NCI-H82 treated with DMSO at 0.1 percent for 48 hours (cell line): ENCODE measurements around the gene PDGFD.

Experiments used
- DNase-seq: peaks from one replicate; lab custom pipeline; 2025; ENCODE audit not compliant: unreplicated experiment; lab: John Stamatoyannopoulos, UW

Gene PDGFD

GRCh38 chr11:104095791-104096190, 68.2 kb downstream of the PDGFD start:
- no peak for DNase-seq

- DNase-seq = no peak
Observed at GRCh38 chr11:104094576-104094975, 69.4 kb downstream of the PDGFD start.

GRCh38 chr11:104093426-104094280, 70.3 kb downstream of the PDGFD start:
- no peak for DNase-seq

- DNase-seq = no peak
Observed at GRCh38 chr11:104092744-104093143, 71.2 kb downstream of the PDGFD start.

GRCh38 chr11:104091281-104092096, 72.5 kb downstream of the PDGFD start:
- DNase-seq = no peak

GRCh38 chr11:104090767-104091166, 73.2 kb downstream of the PDGFD start:
- no peak for DNase-seq

GRCh38 chr11:104089481-104089880, 74.5 kb downstream of the PDGFD start:
- DNase-seq = no peak

- no peak for DNase-seq
Observed at GRCh38 chr11:104086621-104087020, 77.3 kb downstream of the PDGFD start.

- DNase-seq = no peak
Observed at GRCh38 chr11:104078995-104079394, 85.0 kb downstream of the PDGFD start.

GRCh38 chr11:104078245-104078644, 85.7 kb downstream of the PDGFD start:
- no peak for DNase-seq

- DNase-seq = no peak
Observed at GRCh38 chr11:104076455-104076854, 87.5 kb downstream of the PDGFD start.

GRCh38 chr11:104075706-104076105, 88.2 kb downstream of the PDGFD start:
- no peak for DNase-seq

GRCh38 chr11:104075091-104075490, 88.9 kb downstream of the PDGFD start:
- DNase-seq = no peak

GRCh38 chr11:104073950-104074705, 89.8 kb downstream of the PDGFD start:
- DNase-seq = peak; percentile 67

GRCh38 chr11:104067534-104067933, 96.4 kb downstream of the PDGFD start:
- no peak for DNase-seq

- no peak for DNase-seq
Observed at GRCh38 chr11:104064034-104064630, 99.8 kb downstream of the PDGFD start.

GRCh38 chr11:104061853-104062521, 102.0 kb downstream of the PDGFD start:
- no peak for DNase-seq

- no peak for DNase-seq
Observed at GRCh38 chr11:104060820-104061219, 103.1 kb downstream of the PDGFD start.

GRCh38 chr11:104060004-104060794, 103.7 kb downstream of the PDGFD start:
- DNase-seq = no peak

GRCh38 chr11:104058680-104059079, 105.3 kb downstream of the PDGFD start:
- DNase-seq = no peak
